Naive thymus-derived CD4-positive, alpha-beta T cell (primary cell): ENCODE measurements around the gene ALOXE3. TPM values are rescaled to one million over a fixed set of nuclear protein-coding genes. Genes with fewer than 3 reads are reported as not detected.
A peak's percentile ranks its signal among the peaks of the same experiment; 100 is the strongest.

Source experiments
- ATAC-seq: fragments of 150-1000 bp; cut with Tn5 transposase; 2 replicates; pipeline ENCODE4 v1.10.0; 2021; ENCODE audit warnings: mild to moderate bottlenecking, moderate library complexity
- CTCF ChIA-PET: fragments of 350-600 bp; sonication (Branson Sonifier 250); formaldehyde crosslinking; loops from one replicate; lab custom pipeline; 2021; ENCODE audit warnings: antibody characterized with exemption; lab: Charles Lee
- POLR2A ChIA-PET: fragments of 350-600 bp; sonication (Branson Sonifier 250); formaldehyde crosslinking; loops from one replicate; lab custom pipeline; 2021; ENCODE audit warnings: antibody characterized with exemption, inconsistent platforms; lab: Charles Lee
- DNase-seq, 9 donors: peaks; one replicate each; pipeline versions ENCODE4 v3.0.0 to v3.0.0-alpha.2; 2020 to 2022; ENCODE audit warnings: mixed read lengths in 1 of 9
- H3K27ac ChIP-seq: one replicate; pipeline ENCODE4 v1.7.0; 2013; ENCODE audit warnings: mild to moderate bottlenecking, low read depth, low read length, moderate library complexity
- H3K27me3 ChIP-seq, 2 donors: one replicate each; pipeline ENCODE4 v1.7.0; 2013; ENCODE audit warnings: low read length in 2 of 2, mild to moderate bottlenecking in 2 of 2, moderate library complexity in 2 of 2; ENCODE audit not compliant: control insufficient read depth in 2 of 2, insufficient read depth in 2 of 2
- H3K36me3 ChIP-seq, 3 experiments: 1 replicate in 2 of 3; 2 replicates in 1 of 3; pipeline ENCODE4 v1.7.0; 2013; ENCODE audit warnings: low read length in 3 of 3, mild to moderate bottlenecking in 3 of 3, moderate library complexity in 1 of 3; ENCODE audit not compliant: insufficient read depth in 3 of 3, control insufficient read depth in 2 of 3
- H3K4me1 ChIP-seq, 2 donors: one replicate each; pipeline ENCODE4 v1.7.0; 2013; ENCODE audit warnings: low read length in 2 of 2, mild to moderate bottlenecking in 2 of 2, moderate library complexity in 1 of 2; ENCODE audit not compliant: control insufficient read depth in 2 of 2, insufficient read depth in 2 of 2
- H3K4me3 ChIP-seq: 2 replicates; pipeline ENCODE4 v1.7.0; 2013; ENCODE audit warnings: mild to moderate bottlenecking, low read length
- H3K9me3 ChIP-seq, 3 experiments: 1 replicate in 2 of 3; 2 replicates in 1 of 3; pipeline ENCODE4 v1.7.0; 2013; ENCODE audit warnings: low read length in 3 of 3; ENCODE audit not compliant: control insufficient read depth in 2 of 3
- H3K27ac Mint-ChIP-seq, 9 donors: one replicate each; pipeline ENCODE4 v1.8.0; 2020 to 2022; ENCODE audit warnings: mixed read lengths in 9 of 9, mild to moderate bottlenecking in 8 of 9, moderate library complexity in 5 of 9, inconsistent platforms in 2 of 9
- H3K27me3 Mint-ChIP-seq, 5 donors: one replicate each; pipeline ENCODE4 v1.8.0; 2021 to 2022; ENCODE audit warnings: mixed read lengths in 5 of 5, mild to moderate bottlenecking in 1 of 5
- H3K36me3 Mint-ChIP-seq, 5 donors: one replicate each; pipeline ENCODE4 v1.8.0; 2020 to 2022; ENCODE audit warnings: mixed read lengths in 5 of 5, mild to moderate bottlenecking in 3 of 5, inconsistent platforms in 1 of 5
- H3K4me1 Mint-ChIP-seq, 7 donors: one replicate each; pipeline ENCODE4 v1.8.0; 2020 to 2022; ENCODE audit warnings: mixed read lengths in 7 of 7, mild to moderate bottlenecking in 3 of 7, inconsistent platforms in 1 of 7
- H3K4me3 Mint-ChIP-seq, 10 donors: one replicate each; pipeline ENCODE4 v1.8.0; 2020 to 2022; ENCODE audit warnings: mild to moderate bottlenecking in 10 of 10, mixed read lengths in 10 of 10, moderate library complexity in 6 of 10, inconsistent platforms in 2 of 10
- H3K9me3 Mint-ChIP-seq, 11 donors: one replicate each; pipeline ENCODE4 v1.8.0; 2020 to 2022; ENCODE audit warnings: mixed read lengths in 11 of 11, mild to moderate bottlenecking in 4 of 11, inconsistent platforms in 1 of 11, moderate library complexity in 1 of 11
- intact Hi-C, 2 donors: fragments of 100-400 bp; cut with micrococcal nuclease; formaldehyde crosslinking; loops; one replicate each; pipeline ENCODE4 v1.15.1; 2023
- polyA plus RNA-seq, 2 donors: library from polyadenylated mRNA; unstranded; fragments of 300-500 nt; fragmentation: Illumina TruSeq; gene quantifications; one replicate each; pipeline ENCODE4 v1.2.3, GENCODE V29; 2021
- total RNA-seq, 6 experiments: library from RNA in 5 of 6; stranded (reverse) in 5 of 6; gene quantifications; 1 replicate in 5 of 6; 2 replicates in 1 of 6; pipeline ENCODE4 v1.2.3 and lab custom pipeline; 2021 to 2026

The ALOXE3 gene
- total and polyA plus RNA-seq, 7 experiments from 2014 or later: 0.11 to 1.6 (median 0.75) TPM; not detected in 1

- peaks cover 23 to 71% (median 60%) of the 10 kb centered on the region in 7 donors for H3K4me1 Mint-ChIP-seq
- ChIA-PET POLR2A (interaction anchor here (0.9 to 14.5 kb wide), 22 partner anchors 9 to 571 kb away, joined by 3 to 820 read pairs (median 9); partner anchors contain the start of genes BORCS6, CTC1, HES7 and PFAS), CTCF (interaction anchor here (1.3 to 4.1 kb wide), 7 partner anchors 14 to 66 kb away, joined by 3 to 24 read pairs (median 5); partner anchors contain the start of gene ALOXE3)
- H3K36me3 Mint-ChIP-seq: peaks cover 0 to 14% (median 10%) of the 10 kb centered on the region in 5 donors
- no peak overlapping the region for H3K27ac Mint-ChIP-seq
- H3K27me3 Mint-ChIP-seq: no peaks in the 10 kb centered on the region
- no peak for ATAC-seq
- Histone ChIP-seq H3K27ac (peak overlapping the region; percentile 95), H3K9me3 (no peaks in the 10 kb centered on the region), H3K4me1 (peaks cover 56 to 74% of the 10 kb centered on the region in 2 donors), H3K27me3 (no peaks in the 10 kb centered on the region), H3K4me3 (peak overlapping the region; percentile 93), H3K36me3 (peaks cover 6 to 16% (median 8%) of the 10 kb centered on the region in 3 experiments)
- peak in 8 of 9 donors; percentile 16 to 70 (median 56) for DNase-seq
- intact Hi-C loops: loop anchor here (5.0 to 10.0 kb wide), 5 partner anchors 92 to 921 kb away; partner anchors contain the start of genes CD68 (in 1 of the 2), CTC1 (in 1 of the 2), CYB5D1 (in 1 of the 2) and DVL2 (in 1 of the 2)
- no peak overlapping the region for H3K4me3 Mint-ChIP-seq
- H3K9me3 Mint-ChIP-seq: peaks cover 0 to 10% (median 0%) of the 10 kb centered on the region in 11 donors
Observed at GRCh38 chr17:8155231-8155995, 37.1 kb upstream of the ALOXE3 start.

- H3K27ac Mint-ChIP-seq: no peak overlapping the region
- H3K4me1 Mint-ChIP-seq: peaks cover 15 to 68% (median 55%) of the 10 kb centered on the region in 7 donors
- intact Hi-C loops: loop anchor here (5.0 to 10.0 kb wide), 6 partner anchors 93 to 920 kb away; partner anchors contain the start of genes CD68 (in 1 of the 2), CTC1 (in 1 of the 2), CYB5D1 (in 1 of the 2) and DVL2 (in 1 of the 2)
- ChIA-PET POLR2A (interaction anchor here (0.6 to 14.5 kb wide), 11 partner anchors 9 to 134 kb away, joined by 3 to 820 read pairs (median 28); partner anchors contain the start of genes BORCS6, CTC1, HES7 and PFAS), CTCF (interaction anchor here (1.6 to 2.4 kb wide), 2 partner anchors 16 to 44 kb away, joined by 3 to 22 read pairs; no protein-coding TSS in a partner anchor)
- ATAC-seq (no peak), DNase-seq (peak in 2 of 9 donors; percentile 29 to 40)
- no peak overlapping the region for H3K4me3 Mint-ChIP-seq
- Histone ChIP-seq H3K36me3 (peaks cover 8 to 20% (median 11%) of the 10 kb centered on the region in 3 experiments), H3K9me3 (no peaks in the 10 kb centered on the region), H3K27ac (peak overlapping the region; percentile 95), H3K27me3 (no peaks in the 10 kb centered on the region), H3K4me1 (peaks cover 62 to 74% of the 10 kb centered on the region in 2 donors), H3K4me3 (peak overlapping the region; percentile 93)
- H3K36me3 Mint-ChIP-seq: peaks cover 0 to 10% (median 4%) of the 10 kb centered on the region in 5 donors
- no peaks in the 10 kb centered on the region for H3K27me3 Mint-ChIP-seq
- H3K9me3 Mint-ChIP-seq: peaks cover 0 to 10% (median 0%) of the 10 kb centered on the region in 11 donors
Observed at GRCh38 chr17:8154608-8155155, 36.4 kb upstream of the ALOXE3 start.

GRCh38 chr17:8153957-8154607 is 35.8 kb upstream of the ALOXE3 start:
- Histone ChIP-seq H3K27me3 (no peaks in the 10 kb centered on the region), H3K4me3 (peak overlapping the region; percentile 93), H3K27ac (peak overlapping the region; percentile 95), H3K36me3 (peaks cover 10 to 20% (median 14%) of the 10 kb centered on the region in 3 experiments), H3K9me3 (no peaks in the 10 kb centered on the region), H3K4me1 (peaks cover 62 to 68% of the 10 kb centered on the region in 2 donors)
- Mint-ChIP-seq H3K27ac (no peak overlapping the region), H3K4me1 (peaks cover 9 to 68% (median 52%) of the 10 kb centered on the region in 7 donors), H3K4me3 (peak overlapping the region in 1 of 10 donors; percentile 92), H3K36me3 (peaks cover 0 to 12% (median 5%) of the 10 kb centered on the region in 5 donors), H3K27me3 (no peaks in the 10 kb centered on the region), H3K9me3 (peaks cover 0 to 12% (median 0%) of the 10 kb centered on the region in 11 donors)
- DNase-seq: peak; percentile 89 to 96 (median 94)
- ChIA-PET POLR2A (interaction anchor here (0.6 to 14.5 kb wide), 13 partner anchors 8 to 135 kb away, joined by 3 to 820 read pairs (median 12); partner anchors contain the start of genes BORCS6, CTC1, PFAS and RANGRF), CTCF (interaction anchor here (1.0 kb wide), 1 partner anchor 16 kb away, joined by 4 read pairs; no protein-coding TSS in a partner anchor)
- ATAC-seq: peak; percentile 23
- intact Hi-C loops: loop anchor here (5.0 to 10.0 kb wide), 3 partner anchors 579 to 919 kb away; partner anchors contain the start of genes CD68 (in 1 of the 2), DVL2 (in 1 of the 2) and PHF23 (in 1 of the 2)

GRCh38 chr17:8153525-8153956 is 35.2 kb upstream of the ALOXE3 start:
- intact Hi-C loops: loop anchor here (5.0 to 10.0 kb wide), 3 partner anchors 579 to 919 kb away; partner anchors contain the start of genes CD68 (in 1 of the 2), DVL2 (in 1 of the 2) and PHF23 (in 1 of the 2)
- ChIA-PET POLR2A (interaction anchor here (0.8 to 14.5 kb wide), 10 partner anchors 9 to 135 kb away, joined by 3 to 820 read pairs (median 10); partner anchors contain the start of genes BORCS6, CTC1, PFAS and RANGRF), CTCF (interaction anchor here (0.6 to 1.0 kb wide), 2 partner anchors 15 to 698 kb away, joined by 3 to 4 read pairs; no protein-coding TSS in a partner anchor)
- DNase-seq (peak in 6 of 9 donors; percentile 33 to 73 (median 43)), ATAC-seq (no peak)
- Mint-ChIP-seq H3K27me3 (no peaks in the 10 kb centered on the region), H3K27ac (peak overlapping the region in 1 of 9 donors; percentile 96), H3K36me3 (peaks cover 0 to 9% (median 5%) of the 10 kb centered on the region in 5 donors), H3K4me3 (peak overlapping the region in 5 of 10 donors; percentile 80 to 95 (median 92)), H3K4me1 (peaks cover 4 to 64% (median 47%) of the 10 kb centered on the region in 7 donors), H3K9me3 (peaks cover 0 to 13% (median 0%) of the 10 kb centered on the region in 11 donors)
- H3K4me1 ChIP-seq: peaks cover 59 to 64% of the 10 kb centered on the region in 2 donors
- H3K27me3 ChIP-seq: no peaks in the 10 kb centered on the region
- H3K9me3 ChIP-seq: no peaks in the 10 kb centered on the region
- peaks cover 10 to 26% (median 16%) of the 10 kb centered on the region in 3 experiments for H3K36me3 ChIP-seq
- peak overlapping the region; percentile 95 for H3K27ac ChIP-seq
- no peak overlapping the region for H3K4me3 ChIP-seq

- Mint-ChIP-seq H3K27ac (peak overlapping the region in 1 of 9 donors; percentile 96), H3K27me3 (no peaks in the 10 kb centered on the region), H3K4me1 (peaks cover 0 to 64% (median 45%) of the 10 kb centered on the region in 7 donors), H3K4me3 (peak overlapping the region in 5 of 10 donors; percentile 80 to 95 (median 92)), H3K36me3 (peaks cover 0 to 11% (median 6%) of the 10 kb centered on the region in 5 donors), H3K9me3 (peaks cover 0 to 16% (median 0%) of the 10 kb centered on the region in 11 donors)
- peak overlapping the region; percentile 80 for H3K4me3 ChIP-seq
- ATAC-seq (no peak), DNase-seq (peak in 4 of 9 donors; percentile 24 to 34 (median 29))
- H3K36me3 ChIP-seq: peaks cover 11 to 31% (median 21%) of the 10 kb centered on the region in 3 experiments
- CTCF ChIA-PET: interaction anchor here (0.6 kb wide), 1 partner anchor 697 kb away, joined by 3 read pairs; no protein-coding TSS in a partner anchor
- POLR2A ChIA-PET: interaction anchor here (0.8 to 14.5 kb wide), 9 partner anchors 9 to 136 kb away, joined by 3 to 820 read pairs (median 12); partner anchors contain the start of genes BORCS6, CTC1, PFAS and RANGRF
- intact Hi-C loops: loop anchor here (5.0 to 10.0 kb wide), 3 partner anchors 578 to 918 kb away; partner anchors contain the start of genes CD68 (in 1 of the 2), DVL2 (in 1 of the 2) and PHF23 (in 1 of the 2)
- H3K27me3 ChIP-seq: no peaks in the 10 kb centered on the region
- H3K4me1 ChIP-seq: peaks cover 56 to 59% of the 10 kb centered on the region in 2 donors
- H3K27ac ChIP-seq: peak overlapping the region; percentile 95
- no peaks in the 10 kb centered on the region for H3K9me3 ChIP-seq
Observed at GRCh38 chr17:8153031-8153451, 34.7 kb upstream of the ALOXE3 start.
